Measurements from ENCODE around the gene FOXP4.

GRCh38 chr6:41528409-41528963 lies 17.7 kb upstream of the FOXP4 start:
- TF ChIP-seq POLR2A (IDR thresholded peaks at IDR 0.05) = no peak
- TF ChIP-seq CTCF (IDR thresholded peaks at IDR 0.05) = no peak
- TF ChIP-seq EP300 (IDR thresholded peaks at IDR 0.05) = no peak
